LNCAP (cell line): ENCODE results near the gene ZNF138.

ENCODE experiments used
- TF ChIP-seq, protein P1 (sequence below): fragments of 450-650 bp; IDR thresholded peaks from 2 replicates; pipeline ENCODE4 v1.5.1; 2017; ENCODE audit warnings: mild to moderate bottlenecking

ZNF138 gene

GRCh38 chr7:64869121-64869725 lies 75.0 kb downstream of the ZNF138 start:
- TF ChIP-seq, protein P1, sequence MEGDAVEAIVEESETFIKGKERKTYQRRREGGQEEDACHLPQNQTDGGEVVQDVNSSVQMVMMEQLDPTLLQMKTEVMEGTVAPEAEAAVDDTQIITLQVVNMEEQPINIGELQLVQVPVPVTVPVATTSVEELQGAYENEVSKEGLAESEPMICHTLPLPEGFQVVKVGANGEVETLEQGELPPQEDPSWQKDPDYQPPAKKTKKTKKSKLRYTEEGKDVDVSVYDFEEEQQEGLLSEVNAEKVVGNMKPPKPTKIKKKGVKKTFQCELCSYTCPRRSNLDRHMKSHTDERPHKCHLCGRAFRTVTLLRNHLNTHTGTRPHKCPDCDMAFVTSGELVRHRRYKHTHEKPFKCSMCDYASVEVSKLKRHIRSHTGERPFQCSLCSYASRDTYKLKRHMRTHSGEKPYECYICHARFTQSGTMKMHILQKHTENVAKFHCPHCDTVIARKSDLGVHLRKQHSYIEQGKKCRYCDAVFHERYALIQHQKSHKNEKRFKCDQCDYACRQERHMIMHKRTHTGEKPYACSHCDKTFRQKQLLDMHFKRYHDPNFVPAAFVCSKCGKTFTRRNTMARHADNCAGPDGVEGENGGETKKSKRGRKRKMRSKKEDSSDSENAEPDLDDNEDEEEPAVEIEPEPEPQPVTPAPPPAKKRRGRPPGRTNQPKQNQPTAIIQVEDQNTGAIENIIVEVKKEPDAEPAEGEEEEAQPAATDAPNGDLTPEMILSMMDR: no peak

- TF ChIP-seq, protein P1: no peak
Measured at GRCh38 chr7:64869912-64870562, 75.8 kb downstream of the ZNF138 start.

DNA sequence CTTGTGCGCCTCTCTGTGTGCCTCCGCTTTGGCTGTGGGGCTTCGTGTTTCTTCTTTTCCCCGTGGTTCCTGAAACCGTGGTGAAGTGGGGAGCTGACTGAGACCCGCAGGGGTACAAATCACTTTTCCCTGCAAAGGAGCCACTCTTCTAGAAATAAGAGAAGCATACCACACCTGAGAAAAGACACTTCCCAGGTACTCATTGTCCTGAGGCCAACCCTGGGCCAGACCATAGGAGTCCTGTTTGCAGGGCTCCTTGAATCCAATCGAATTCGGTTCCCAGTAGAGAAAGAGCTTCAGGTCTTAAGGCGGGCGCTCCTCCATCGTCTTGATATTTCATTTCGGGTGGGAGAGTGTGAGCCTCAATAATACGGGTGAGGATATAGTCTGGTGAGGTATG lies 76.4 kb downstream of the ZNF138 start:
- TF ChIP-seq, protein P1: no peak

- TF ChIP-seq, protein P1: no peak
Measured at GRCh38 chr7:64871761-64872160, 77.5 kb downstream of the ZNF138 start.

DNA sequence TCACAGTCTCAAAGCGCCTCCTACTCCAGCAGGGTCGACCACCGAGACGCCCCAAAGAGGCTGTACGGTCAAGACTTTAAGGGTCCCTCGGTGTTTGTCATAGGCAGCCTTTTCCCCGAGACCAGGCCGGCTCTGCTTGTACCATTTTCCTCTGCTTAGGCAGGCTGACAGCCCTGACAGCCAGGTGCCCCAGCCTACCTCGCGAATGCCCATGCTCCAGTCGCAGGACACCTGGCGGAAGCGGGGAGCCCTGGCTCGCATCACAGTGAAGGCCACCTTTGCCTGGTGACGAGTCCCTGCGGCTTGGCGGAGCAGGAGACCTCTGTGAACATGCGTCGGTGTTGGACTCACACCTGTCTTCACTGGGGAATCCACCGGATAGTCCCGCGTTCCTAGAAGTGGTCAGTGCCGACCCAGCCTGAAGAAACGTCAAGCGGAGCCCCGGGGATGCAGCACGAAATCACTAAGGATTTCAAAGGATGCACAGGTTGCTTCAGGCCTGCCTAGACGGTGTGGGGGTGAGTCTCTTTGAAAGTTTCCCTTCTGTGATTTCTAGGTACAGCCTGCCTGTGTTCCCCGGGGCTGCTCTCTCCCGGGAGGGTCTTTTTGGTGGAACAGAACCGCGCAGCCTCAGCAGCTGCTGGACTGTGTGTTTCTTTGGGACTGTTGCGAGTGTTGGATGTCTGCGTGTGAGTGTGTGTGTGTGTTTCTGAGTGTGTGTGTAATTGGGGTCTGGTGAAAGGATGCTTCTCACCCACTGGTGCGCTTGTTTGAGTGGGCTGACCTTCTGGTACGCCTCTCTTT lies 78.3 kb downstream of the ZNF138 start:
- TF ChIP-seq, protein P1: no peak

DNA sequence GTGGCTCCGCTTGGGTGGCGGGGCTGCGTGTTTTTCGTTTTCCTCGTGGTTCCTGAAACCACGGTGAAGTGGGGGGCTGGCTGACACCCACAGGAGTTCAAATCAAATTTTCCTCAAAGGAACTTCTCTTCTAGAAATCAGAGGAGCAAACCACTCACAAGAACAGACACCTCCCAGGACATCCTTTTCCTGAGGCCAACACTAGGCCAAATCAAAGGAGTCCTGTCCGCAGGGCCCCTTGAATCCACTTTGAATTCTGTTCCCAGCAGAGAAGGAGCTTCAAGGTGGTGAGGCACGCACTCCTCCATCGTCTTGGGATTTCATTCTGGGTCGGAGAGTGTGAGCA lies 78.9 kb downstream of the ZNF138 start:
- TF ChIP-seq, protein P1: no peak

GRCh38 chr7:64873517-64873916 lies 79.3 kb downstream of the ZNF138 start:
- TF ChIP-seq, protein P1: no peak
